Motor neuron (in vitro differentiated cells): ENCODE measurements around the gene RANBP9. TPM values are rescaled to one million over a fixed set of nuclear protein-coding genes. Genes with fewer than 3 reads are reported as not detected.
A peak's percentile ranks its signal among the peaks of the same experiment; 100 is the strongest.

Experiments
- ATAC-seq, 8 experiments: fragments of 200-7000 bp; cut with Tn5 transposase; replicated peaks in 6 of 8; 2 replicates each; pipeline ENCODE4 v1.8.0; 2021; ENCODE audit warnings: mild to moderate bottlenecking in 8 of 8, moderate library complexity in 8 of 8
- H3K27ac ChIP-seq, 2 donors: fragments of 250-450 bp; sonication (Bioruptor Pico); 2 replicates each; pipeline ENCODE4 v1.9.0; 2021; ENCODE audit warnings: antibody characterized with exemption in 2 of 2, mild to moderate bottlenecking in 2 of 2, moderate library complexity in 1 of 2
- H3K4me1 ChIP-seq, 2 donors: fragments of 250-450 bp; sonication (Bioruptor Pico); replicated peaks in 1 of 2; 2 replicates each; pipeline ENCODE4 v1.6.1; 2021; ENCODE audit warnings: antibody characterized with exemption in 2 of 2, mild to moderate bottlenecking in 2 of 2, moderate library complexity in 1 of 2
- H3K4me3 ChIP-seq, 5 donors: fragments of 250-450 bp; sonication (Bioruptor Pico); 2 replicates each; pipeline ENCODE4 v1.9.0; 2021; ENCODE audit warnings: antibody characterized with exemption in 5 of 5, mild to moderate bottlenecking in 5 of 5, moderate library complexity in 4 of 5
- WGBS, 10 experiments: fragments of 450-650 bp; shearing (Covaris generic); methylation state at CpG; one replicate each; pipeline ENCODE4 v1.0.0; 2022; 5-methylcytosine and 5-hydroxymethylcytosine counted together
- in situ Hi-C, 9 experiments: fragments of 400-800 bp; cut with MboI; loops; one replicate each; pipeline ENCODE4 v1.15.0; 2021; ENCODE audit warnings: low sequenced_read_pairs in 9 of 9, low pct_unique_long_range_greater_than_20kb in 2 of 9; ENCODE audit not compliant: unreplicated experiment in 9 of 9
- total RNA-seq, 8 experiments: library from RNA; unstranded; fragments of 300-600 nt; gene quantifications; 2 replicates each; pipeline versions ENCODE4 v1.2.3 to v1.2.4, GENCODE V29; 2022

Gene RANBP9
- total RNA-seq, 8 experiments from 2014 or later: 23.4 to 47.8 (median 37.9) TPM

- in situ Hi-C loops: loop anchor here in 3 of 9 experiments (10.0 to 25.0 kb wide), 2 partner anchors 229 to 236 kb away; partner anchors contain the start of gene TBC1D7 (in 2 of the 3)
- WGBS, 10 experiments: 0 to 42% (median 18%) methylated on average over 2 to 10 of the region's 14 CpGs; no CpG with 5 or more reads in 3 of the 10 experiments
- H3K4me1 ChIP-seq: peaks cover 5 to 6% of the 10 kb centered on the region in 2 donors
- ATAC-seq: peak in 1 of 8 experiments; percentile 3
- peak overlapping the region; percentile 56 to 78 (median 67) for H3K4me3 ChIP-seq
- H3K27ac ChIP-seq: peak overlapping the region; percentile 64 to 81
Observed at GRCh38 chr6:13573669-13574110, 137.9 kb downstream of the RANBP9 start.

- WGBS, 10 experiments: 71 to 100% (median 85%) methylated on average over 1 to 14 of the region's 16 CpGs; no CpG with 5 or more reads in 1 of the 10 experiments
Observed at GRCh38 chr6:13572951-13573654, 138.5 kb downstream of the RANBP9 start.

GRCh38 chr6:13572240-13572639, 139.4 kb downstream of the RANBP9 start:
- H3K4me3 ChIP-seq: no peak overlapping the region
- ATAC-seq: no peak
- in situ Hi-C loops: loop anchor here in 3 of 9 experiments (10.0 to 25.0 kb wide), 2 partner anchors 227 to 235 kb away; partner anchors contain the start of gene TBC1D7 (in 2 of the 3)
- 81 to 100% (median 92%) methylated on average over 1 to 6 of the region's 7 CpGs; no CpG with 5 or more reads in 1 of the 10 experiments for WGBS, 10 experiments
- no peak overlapping the region for H3K27ac ChIP-seq
- H3K4me1 ChIP-seq: peaks cover 5 to 6% of the 10 kb centered on the region in 2 donors

More at GRCh38 chr6:13572951-13573654, 138.5 kb downstream of the RANBP9 start:
- Histone ChIP-seq H3K4me3 (peak overlapping the region in 3 of 5 donors; percentile 67 to 78 (median 70)), H3K27ac (no peak overlapping the region), H3K4me1 (peaks cover 5 to 6% of the 10 kb centered on the region in 2 donors)
- in situ Hi-C loops: loop anchor here in 3 of 9 experiments (10.0 to 25.0 kb wide), 2 partner anchors 228 to 236 kb away; partner anchors contain the start of gene TBC1D7 (in 2 of the 3)
- ATAC-seq: no peak

Other genes with a start within 250 kb of the RANBP9 start
- gene GFOD1, start 224.2 kb downstream of the RANBP9 start, total RNA-seq: 10 to 100 TPM in 4 of 8 experiments, 1 to 10 TPM in 4; 2.8 to 40.0 (median 9.4) TPM
- gene SIRT5, start 137.2 kb downstream of the RANBP9 start, total RNA-seq: 10 to 100 TPM in 3 of 8 experiments, 1 to 10 TPM in 5; 6.5 to 13.8 (median 9.6) TPM
- gene NOL7, start 96.5 kb downstream of the RANBP9 start, total RNA-seq: 10 to 100 TPM; 56.1 to 80.4 (median 66.7) TPM
- 10 to 100 TPM in 6 of 8 experiments, 1 to 10 TPM in 2; 8.1 to 27.4 (median 13.4) TPM for gene MCUR1, start 102.7 kb upstream of the RANBP9 start, total RNA-seq
- gene RNF182, start 213.1 kb upstream of the RANBP9 start, total RNA-seq: 10 to 100 TPM in 1 of 8 experiments, 1 to 10 TPM in 5, not detected in 2; 1.3 to 12.1 (median 4.5) TPM